ENCODE data around the gene KRT23. TPM values are rescaled to one million over a fixed set of nuclear protein-coding genes. Genes with fewer than 3 reads are reported as not detected.
A peak's percentile ranks its signal among the peaks of the same experiment; 100 is the strongest.

Gene KRT23
- total RNA-seq, 2 experiments from 2014 or later, result not detected

GRCh38 chr17:40961591-40961990 is 24.1 kb upstream of the KRT23 start:
- Mint-ChIP-seq H3K27ac (no peak overlapping the region), H3K4me3 (no peak overlapping the region), H3K4me1 (ENCODE audit: low read depth) (no peaks in the 10 kb centered on the region), H3K36me3 (no peaks in the 10 kb centered on the region), H3K9me3 (no peaks in the 10 kb centered on the region), H3K27me3 (peaks cover 14% of the 10 kb centered on the region)
- DNase-seq, result no peak
- POLR2A ChIA-PET, result no interaction called here
- intact Hi-C loops (cut with micrococcal nuclease), result no loop called here
- CTCF ChIA-PET, result interaction anchor here (0.6 to 0.9 kb wide), 2 partner anchors 11 to 23 kb away, joined by 3 to 4 read pairs; no protein-coding TSS in a partner anchor

- no peak overlapping the region for H3K4me3 Mint-ChIP-seq
- ChIA-PET POLR2A (no interaction called here), CTCF (no interaction called here)
- no peaks in the 10 kb centered on the region for H3K9me3 Mint-ChIP-seq
- intact Hi-C loops (cut with micrococcal nuclease), result no loop called here
- peaks cover 8% of the 10 kb centered on the region for H3K27me3 Mint-ChIP-seq
- DNase-seq, result no peak
- H3K4me1 Mint-ChIP-seq (ENCODE audit: low read depth), result no peaks in the 10 kb centered on the region
- H3K36me3 Mint-ChIP-seq, result no peaks in the 10 kb centered on the region
- no peak overlapping the region for H3K27ac Mint-ChIP-seq
Measured at GRCh38 chr17:40960144-40960543, 22.7 kb upstream of the KRT23 start.

- no peak overlapping the region for H3K27ac Mint-ChIP-seq
Measured at GRCh38 chr17:40958086-40958953, 20.9 kb upstream of the KRT23 start.

GRCh38 chr17:40956401-40957254 is 19.2 kb upstream of the KRT23 start:
- POLR2A ChIA-PET, result no interaction called here
- no peaks in the 10 kb centered on the region for H3K36me3 Mint-ChIP-seq
- CTCF ChIA-PET, result interaction anchor here (0.5 to 0.6 kb wide), 3 partner anchors 9 to 444 kb away, joined by 3 read pairs; no protein-coding TSS in a partner anchor

More at GRCh38 chr17:40958086-40958953, 20.9 kb upstream of the KRT23 start:
- no peaks in the 10 kb centered on the region for H3K4me1 Mint-ChIP-seq (ENCODE audit: low read depth)
- ChIA-PET POLR2A (interaction anchor here (1.0 kb wide), 1 partner anchor 140 kb away, joined by 4 read pairs; no protein-coding TSS in a partner anchor), CTCF (interaction anchor here (0.8 to 1.0 kb wide), 2 partner anchors 9 to 13 kb away, joined by 3 read pairs; partner anchors contain the start of gene KRT39)
- H3K36me3 Mint-ChIP-seq, result no peaks in the 10 kb centered on the region
- no peak overlapping the region for H3K4me3 Mint-ChIP-seq
- intact Hi-C loops (cut with micrococcal nuclease), result no loop called here
- H3K27me3 Mint-ChIP-seq, result peaks cover 6% of the 10 kb centered on the region
- DNase-seq, result no peak
- H3K9me3 Mint-ChIP-seq, result no peaks in the 10 kb centered on the region

GRCh38 chr17:40953881-40954280 is 16.4 kb upstream of the KRT23 start:
- H3K27me3 Mint-ChIP-seq, result peaks cover 21% of the 10 kb centered on the region
- no peak overlapping the region for H3K27ac Mint-ChIP-seq
- no peaks in the 10 kb centered on the region for H3K4me1 Mint-ChIP-seq (ENCODE audit: low read depth)
- no peak overlapping the region for H3K4me3 Mint-ChIP-seq
- ChIA-PET CTCF (interaction anchor here (0.6 kb wide), 1 partner anchor 50 kb away, joined by 3 read pairs; no protein-coding TSS in a partner anchor), POLR2A (no interaction called here)
- H3K36me3 Mint-ChIP-seq, result no peaks in the 10 kb centered on the region
- peak; percentile 42 for DNase-seq
- H3K9me3 Mint-ChIP-seq, result no peaks in the 10 kb centered on the region
- intact Hi-C loops (cut with micrococcal nuclease), result no loop called here

More at GRCh38 chr17:40956401-40957254, 19.2 kb upstream of the KRT23 start:
- Mint-ChIP-seq H3K9me3 (no peaks in the 10 kb centered on the region), H3K4me1 (ENCODE audit: low read depth) (no peaks in the 10 kb centered on the region), H3K27me3 (peaks cover 5% of the 10 kb centered on the region), H3K4me3 (no peak overlapping the region), H3K27ac (no peak overlapping the region)
- DNase-seq, result no peak
- intact Hi-C loops (cut with micrococcal nuclease), result no loop called here

GRCh38 chr17:40952661-40953060 is 15.2 kb upstream of the KRT23 start:
- H3K27me3 Mint-ChIP-seq, result peaks cover 29% of the 10 kb centered on the region
- H3K9me3 Mint-ChIP-seq, result no peaks in the 10 kb centered on the region
- DNase-seq, result no peak
- H3K4me1 Mint-ChIP-seq (ENCODE audit: low read depth), result no peaks in the 10 kb centered on the region
- H3K36me3 Mint-ChIP-seq, result no peaks in the 10 kb centered on the region
- H3K27ac Mint-ChIP-seq, result no peak overlapping the region
- POLR2A ChIA-PET, result no interaction called here
- CTCF ChIA-PET, result interaction anchor here (0.6 kb wide), 1 partner anchor 191 kb away, joined by 3 read pairs; no protein-coding TSS in a partner anchor
- intact Hi-C loops (cut with micrococcal nuclease), result no loop called here
- no peak overlapping the region for H3K4me3 Mint-ChIP-seq

GRCh38 chr17:40952154-40952553 is 14.7 kb upstream of the KRT23 start:
- intact Hi-C loops (cut with micrococcal nuclease), result no loop called here
- Mint-ChIP-seq H3K9me3 (no peaks in the 10 kb centered on the region), H3K27ac (no peak overlapping the region), H3K36me3 (no peaks in the 10 kb centered on the region), H3K4me3 (no peak overlapping the region), H3K27me3 (peaks cover 32% of the 10 kb centered on the region), H3K4me1 (ENCODE audit: low read depth) (no peaks in the 10 kb centered on the region)
- no peak for DNase-seq
- POLR2A ChIA-PET, result no interaction called here
- CTCF ChIA-PET, result no interaction called here

GRCh38 chr17:40951011-40951622 is 13.7 kb upstream of the KRT23 start:
- H3K4me3 Mint-ChIP-seq, result no peak overlapping the region
- peaks cover 40% of the 10 kb centered on the region for H3K27me3 Mint-ChIP-seq

GRCh38 chr17:40950176-40950575 is 12.7 kb upstream of the KRT23 start:
- Mint-ChIP-seq H3K9me3 (no peaks in the 10 kb centered on the region), H3K36me3 (no peaks in the 10 kb centered on the region), H3K27ac (no peak overlapping the region), H3K4me3 (no peak overlapping the region), H3K27me3 (peaks cover 45% of the 10 kb centered on the region), H3K4me1 (ENCODE audit: low read depth) (no peaks in the 10 kb centered on the region)
- DNase-seq, result no peak
- intact Hi-C loops (cut with micrococcal nuclease), result no loop called here
- CTCF ChIA-PET, result no interaction called here
- POLR2A ChIA-PET, result no interaction called here

More at GRCh38 chr17:40951011-40951622, 13.7 kb upstream of the KRT23 start:
- no peak overlapping the region for H3K27ac Mint-ChIP-seq
- no peaks in the 10 kb centered on the region for H3K9me3 Mint-ChIP-seq
- CTCF ChIA-PET, result no interaction called here
- intact Hi-C loops (cut with micrococcal nuclease), result no loop called here
- POLR2A ChIA-PET, result no interaction called here
- no peaks in the 10 kb centered on the region for H3K4me1 Mint-ChIP-seq (ENCODE audit: low read depth)
- DNase-seq, result no peak
- H3K36me3 Mint-ChIP-seq, result no peaks in the 10 kb centered on the region

GRCh38 chr17:40949418-40949817 is 12.0 kb upstream of the KRT23 start:
- Mint-ChIP-seq H3K27ac (no peak overlapping the region), H3K36me3 (no peaks in the 10 kb centered on the region), H3K27me3 (peaks cover 48% of the 10 kb centered on the region), H3K4me1 (ENCODE audit: low read depth) (no peaks in the 10 kb centered on the region), H3K4me3 (no peak overlapping the region), H3K9me3 (no peaks in the 10 kb centered on the region)
- POLR2A ChIA-PET, result no interaction called here
- intact Hi-C loops (cut with micrococcal nuclease), result no loop called here
- DNase-seq, result no peak
- CTCF ChIA-PET, result no interaction called here

GRCh38 chr17:40947929-40948328 is 10.5 kb upstream of the KRT23 start:
- no peaks in the 10 kb centered on the region for H3K9me3 Mint-ChIP-seq
- H3K27me3 Mint-ChIP-seq, result peaks cover 54% of the 10 kb centered on the region
- intact Hi-C loops (cut with micrococcal nuclease), result no loop called here
- H3K4me1 Mint-ChIP-seq (ENCODE audit: low read depth), result no peaks in the 10 kb centered on the region
- H3K36me3 Mint-ChIP-seq, result no peaks in the 10 kb centered on the region
- POLR2A ChIA-PET, result no interaction called here
- H3K27ac Mint-ChIP-seq, result no peak overlapping the region
- no peak overlapping the region for H3K4me3 Mint-ChIP-seq
- no peak for DNase-seq
- CTCF ChIA-PET, result no interaction called here

- no peak for DNase-seq
- Mint-ChIP-seq H3K4me1 (ENCODE audit: low read depth) (no peaks in the 10 kb centered on the region), H3K9me3 (no peaks in the 10 kb centered on the region), H3K4me3 (no peak overlapping the region), H3K27ac (no peak overlapping the region), H3K36me3 (no peaks in the 10 kb centered on the region), H3K27me3 (peaks cover 51% of the 10 kb centered on the region)
- CTCF ChIA-PET, result no interaction called here
- intact Hi-C loops (cut with micrococcal nuclease), result no loop called here
- POLR2A ChIA-PET, result no interaction called here
Measured at GRCh38 chr17:40945414-40945813, 8.0 kb upstream of the KRT23 start.

All from activated CD4-positive, alpha-beta memory T cell treated with anti-CD3 and anti-CD28 coated beads for 36 hours (primary cell).